Stimulated activated CD4-positive, alpha-beta T cell treated with anti-CD3 and anti-CD28 coated beads, Interleukin-1b, Interleukin-23, amount 100 ng/mL, for 4 hours (primary cell): ENCODE results near the gene IRS1.

ENCODE experiments used
- DNase-seq, 2 donors: peaks; one replicate each; pipeline ENCODE4 v3.0.0-alpha.2; 2020; ENCODE audit warnings: low read depth in 2 of 2

Gene IRS1

GRCh38 chr2:226825056-226825455 lies 25.4 kb upstream of the IRS1 start:
- DNase-seq: no peak

GRCh38 chr2:226818930-226819329 lies 19.3 kb upstream of the IRS1 start:
- no peak for DNase-seq

GRCh38 chr2:226813148-226813701 lies 13.6 kb upstream of the IRS1 start:
- no peak for DNase-seq

- DNase-seq: no peak
Measured at GRCh38 chr2:226803410-226803809, 3.8 kb upstream of the IRS1 start.

GRCh38 chr2:226802573-226802972 lies 3.0 kb upstream of the IRS1 start:
- no peak for DNase-seq

GRCh38 chr2:226800941-226801784 lies 1.5 kb upstream of the IRS1 start:
- peak; percentile 66 to 80 for DNase-seq

- no peak for DNase-seq
Measured at GRCh38 chr2:226799976-226800940, 638 bp upstream of the IRS1 start.

GRCh38 chr2:226798422-226799210 lies 1.0 kb downstream of the IRS1 start:
- peak in 1 of 2 donors; percentile 31 for DNase-seq

GRCh38 chr2:226797989-226798421 lies 1.6 kb downstream of the IRS1 start:
- no peak for DNase-seq

GRCh38 chr2:226797289-226797988 lies 2.2 kb downstream of the IRS1 start:
- no peak for DNase-seq

- no peak for DNase-seq
Measured at GRCh38 chr2:226796840-226797288, 2.8 kb downstream of the IRS1 start.

GRCh38 chr2:226796012-226796839 lies 3.4 kb downstream of the IRS1 start:
- no peak for DNase-seq

GRCh38 chr2:226795281-226796011 lies 4.2 kb downstream of the IRS1 start:
- DNase-seq: no peak

GRCh38 chr2:226794751-226795171 lies 4.9 kb downstream of the IRS1 start:
- no peak for DNase-seq

GRCh38 chr2:226794196-226794661 lies 5.4 kb downstream of the IRS1 start:
- DNase-seq: no peak

GRCh38 chr2:226793646-226794045 lies 6.0 kb downstream of the IRS1 start:
- DNase-seq: no peak

- no peak for DNase-seq
Measured at GRCh38 chr2:226792155-226792881, 7.3 kb downstream of the IRS1 start.

- DNase-seq: peak; percentile 89 to 95
Measured at GRCh38 chr2:226791487-226792081, 8.0 kb downstream of the IRS1 start.
